ENCODE results near the gene MAP4K4.

MAP4K4 gene

DNA sequence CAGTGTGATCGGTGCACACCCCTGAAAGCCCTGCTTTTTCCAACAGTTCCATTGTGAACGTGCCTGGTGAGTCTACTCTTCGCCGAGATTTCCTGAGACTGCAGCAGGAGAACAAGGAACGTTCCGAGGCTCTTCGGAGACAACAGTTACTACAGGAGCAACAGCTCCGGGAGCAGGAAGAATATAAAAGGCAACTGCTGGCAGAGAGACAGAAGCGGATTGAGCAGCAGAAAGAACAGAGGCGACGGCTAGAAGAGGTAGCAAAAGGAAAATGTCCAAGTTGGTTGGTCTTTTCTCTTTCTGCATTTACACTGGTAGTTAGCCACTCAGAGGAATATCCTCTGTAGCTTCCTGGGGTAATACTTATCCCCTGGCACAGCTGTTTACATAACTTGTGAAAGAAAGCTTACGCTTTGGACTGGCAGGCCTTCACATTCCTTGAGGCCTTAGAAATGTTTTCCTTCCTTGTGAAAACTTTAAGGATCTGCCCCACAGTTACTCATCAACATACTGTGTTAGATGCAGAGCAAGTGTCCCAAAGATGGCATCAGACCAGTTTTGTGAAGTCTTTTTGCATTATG is 146.6 kb downstream of the MAP4K4 start:
- no peak for DNase-seq

DNA sequence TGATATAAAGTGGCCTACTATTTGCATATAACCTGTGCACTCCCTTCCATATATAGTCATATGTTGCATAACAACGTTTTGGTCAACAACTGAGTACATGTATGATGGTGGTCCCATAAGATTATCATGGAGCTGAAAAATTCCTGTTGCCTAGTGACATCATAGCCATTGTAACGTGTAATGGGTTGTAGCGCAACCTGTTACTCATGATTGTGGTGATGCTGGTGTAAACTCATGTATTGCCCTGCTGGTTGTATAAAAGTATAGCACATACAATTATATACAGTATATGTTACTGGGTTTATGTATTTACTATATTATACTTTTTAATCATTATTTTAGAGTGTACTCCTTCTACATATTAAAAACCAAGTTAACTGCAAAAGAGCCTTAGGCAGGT is 149.5 kb downstream of the MAP4K4 start:
- DNase-seq, result no peak

DNA sequence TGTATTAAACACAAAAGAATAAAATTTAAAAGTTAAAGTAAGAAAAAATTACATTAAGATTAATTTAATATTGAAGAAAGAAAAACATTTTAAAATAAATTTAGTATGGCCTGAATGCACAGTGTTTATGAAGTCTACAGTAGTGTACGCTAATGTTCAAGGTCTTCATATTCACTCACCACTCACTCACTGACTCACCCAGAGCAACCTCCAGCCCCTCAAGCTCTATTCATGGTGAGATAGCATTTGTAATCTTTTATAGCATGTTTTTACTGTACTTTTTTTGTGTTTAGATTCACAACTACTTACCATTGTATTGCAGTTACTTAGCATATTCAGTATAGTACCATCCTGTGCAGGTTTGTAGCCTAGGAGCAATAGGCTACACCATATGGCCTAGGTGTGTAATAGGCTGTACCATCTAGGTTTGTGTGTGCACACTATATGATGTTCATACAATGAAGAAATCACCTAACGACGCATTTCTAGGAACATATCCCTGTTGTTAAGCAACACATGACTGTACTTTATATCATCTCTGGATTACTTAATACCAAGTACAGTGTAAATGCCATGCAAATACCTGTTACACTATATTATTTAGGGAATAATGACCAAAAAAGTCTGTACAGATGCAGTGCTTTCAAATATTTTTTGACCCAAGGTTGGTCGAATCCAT is 150.3 kb downstream of the MAP4K4 start:
- no peak for DNase-seq

DNA sequence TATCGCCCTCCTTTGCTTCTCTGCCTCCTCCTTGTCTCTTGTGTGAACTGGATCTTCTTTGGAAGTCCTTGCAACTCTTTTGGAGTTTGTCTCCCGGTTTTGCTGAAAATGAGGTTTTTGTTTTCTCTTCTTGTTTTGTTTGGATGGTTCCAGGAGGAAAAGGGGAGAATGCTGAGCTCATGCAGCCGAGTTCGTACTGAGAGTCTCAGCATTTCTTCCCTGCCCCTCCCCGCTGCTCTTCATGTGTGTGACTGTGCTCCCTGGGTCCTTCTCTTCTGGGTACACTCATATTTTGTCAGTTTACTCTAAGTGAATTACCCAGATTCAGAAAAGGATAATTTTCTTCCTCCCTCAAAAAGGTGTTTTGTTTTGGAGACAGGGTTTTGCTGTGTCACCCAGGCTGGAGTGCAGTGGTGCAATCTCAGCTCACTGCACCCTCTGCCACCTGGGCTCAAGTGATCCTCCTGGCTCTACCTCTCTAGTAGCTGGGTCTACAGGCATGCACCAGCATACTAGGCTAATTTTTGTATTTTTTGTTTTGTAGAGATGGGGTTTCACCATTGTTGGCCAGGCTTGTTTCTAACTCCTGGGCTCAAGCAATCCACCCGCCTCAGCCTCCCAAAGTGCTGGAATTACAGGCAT is 151.4 kb downstream of the MAP4K4 start:
- no peak for DNase-seq

DNA sequence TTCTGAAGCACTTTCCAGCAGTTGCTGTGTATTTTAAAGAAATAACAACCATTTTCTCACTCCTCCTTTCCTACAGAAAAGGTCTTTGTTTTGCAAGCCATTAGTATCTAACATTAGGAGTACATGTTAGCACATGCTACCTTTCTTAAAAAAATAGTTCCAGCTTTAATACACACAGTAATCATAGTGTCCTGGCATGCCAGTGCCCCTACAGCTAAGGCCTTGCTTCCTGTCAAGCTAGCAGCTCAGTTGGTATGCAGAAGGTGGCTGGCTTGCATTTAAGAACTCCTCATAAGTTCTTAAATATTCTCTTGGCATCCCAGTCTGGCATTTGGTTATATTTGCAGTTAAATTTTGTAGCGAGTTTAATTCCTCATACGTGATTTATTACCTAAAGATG is 152.9 kb downstream of the MAP4K4 start:
- DNase-seq, result no peak

DNA sequence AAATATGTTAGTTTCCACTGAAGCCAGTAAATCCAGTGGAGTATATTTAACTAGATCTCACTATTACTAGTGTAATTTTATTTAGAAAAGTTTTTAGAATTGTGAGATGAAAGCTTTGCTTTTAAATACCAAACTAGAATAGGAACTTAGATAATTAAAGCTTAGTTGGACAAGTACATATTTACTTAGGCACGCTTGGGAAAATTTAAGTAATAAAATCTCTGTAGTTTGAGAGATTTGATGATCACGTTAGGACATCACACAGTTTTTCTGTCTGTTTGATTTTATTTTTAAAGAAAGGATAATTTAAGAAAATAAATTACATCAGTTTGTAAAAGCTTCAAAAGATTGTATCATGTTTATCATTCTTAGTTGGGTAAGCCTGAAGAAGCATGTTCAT is 153.5 kb downstream of the MAP4K4 start:
- no peak for DNase-seq

DNA sequence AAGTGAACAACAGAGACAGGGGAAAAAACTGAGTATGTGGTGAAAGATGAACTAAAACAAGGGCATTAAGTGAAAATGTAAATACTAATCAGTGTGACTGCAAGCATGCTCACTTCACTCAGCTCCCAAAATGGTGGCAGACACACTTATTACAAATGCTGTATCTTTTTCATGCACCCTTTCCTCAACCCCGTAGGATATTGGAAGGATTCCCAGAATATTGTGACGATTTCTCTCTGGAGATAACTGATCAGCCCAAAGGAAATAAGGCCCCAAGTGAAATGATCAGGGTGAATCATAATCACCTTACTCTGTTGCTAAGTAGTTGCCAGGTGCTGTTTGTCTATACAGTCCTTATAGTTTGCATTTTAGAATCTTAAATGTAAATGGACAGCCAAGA is 155.3 kb downstream of the MAP4K4 start:
- no peak for DNase-seq

DNA sequence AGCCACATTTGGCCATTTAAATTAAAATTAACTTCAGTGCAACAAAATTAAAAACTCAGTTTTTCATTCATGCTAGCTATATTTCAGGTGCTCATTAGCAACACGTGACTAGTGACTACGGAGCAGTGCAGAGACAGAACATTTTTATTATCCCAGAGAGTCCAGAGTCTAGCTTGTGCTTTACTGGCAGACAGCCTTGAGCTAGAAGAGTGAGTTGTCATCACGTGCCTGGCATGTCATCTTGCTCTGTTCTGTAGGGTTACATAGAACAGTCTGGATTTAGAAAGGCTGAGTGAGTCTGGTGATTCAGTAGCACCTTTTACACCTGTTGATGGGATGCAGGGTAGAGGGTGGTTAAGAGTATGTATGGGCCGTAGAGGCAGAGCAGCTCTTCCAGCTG is 157.4 kb downstream of the MAP4K4 start:
- no peak for DNase-seq

DNA sequence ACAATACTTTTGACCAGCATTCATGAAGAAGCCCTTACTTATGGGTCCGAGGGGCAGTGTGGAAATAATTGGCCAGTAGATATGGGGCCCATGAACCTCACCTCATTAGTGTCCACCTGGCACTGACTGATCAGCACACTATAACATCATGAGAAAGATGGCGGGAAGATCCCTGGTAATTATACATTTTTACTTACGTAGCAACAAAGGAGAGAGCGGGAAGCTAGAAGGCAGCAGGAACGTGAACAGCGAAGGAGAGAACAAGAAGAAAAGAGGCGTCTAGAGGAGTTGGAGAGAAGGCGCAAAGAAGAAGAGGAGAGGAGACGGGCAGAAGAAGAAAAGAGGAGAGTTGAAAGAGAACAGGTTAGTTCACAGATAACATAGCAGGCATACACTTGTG is 158.3 kb downstream of the MAP4K4 start:
- no peak for DNase-seq

DNA sequence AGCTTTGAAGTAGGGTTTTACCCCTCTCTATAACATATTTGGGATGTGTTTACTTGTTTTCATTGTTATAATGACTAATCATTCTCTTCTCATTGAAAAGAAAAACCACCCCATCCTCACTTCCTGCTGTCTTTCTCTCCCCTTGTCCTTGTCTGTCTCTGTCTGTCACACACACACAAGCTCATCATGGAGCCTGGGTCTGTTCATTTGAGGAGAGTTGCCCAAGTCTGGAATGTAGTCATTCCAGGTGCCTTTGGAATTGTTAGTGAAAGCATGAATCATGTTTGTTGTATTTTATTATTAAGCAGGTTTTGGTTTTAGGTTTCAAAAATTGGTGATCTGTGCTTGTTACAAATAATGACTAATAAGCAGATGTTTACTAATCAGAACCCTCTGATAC is 160.7 kb downstream of the MAP4K4 start:
- no peak for DNase-seq

DNA sequence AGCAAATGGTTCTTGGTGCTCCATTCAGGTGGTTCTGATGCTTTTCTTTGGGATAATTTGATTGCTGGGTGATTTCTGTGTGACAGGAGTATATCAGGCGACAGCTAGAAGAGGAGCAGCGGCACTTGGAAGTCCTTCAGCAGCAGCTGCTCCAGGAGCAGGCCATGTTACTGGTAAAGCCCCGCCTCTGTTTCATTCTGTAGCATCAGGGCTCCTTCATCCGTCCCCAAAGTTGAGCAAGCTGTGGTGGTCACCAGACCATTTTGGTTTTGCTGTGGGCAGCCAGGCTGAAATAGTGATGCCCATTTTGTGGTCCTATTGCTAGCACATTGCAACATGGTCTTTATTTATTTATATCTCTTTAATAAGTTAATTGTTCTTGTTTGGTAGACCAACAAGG is 161.4 kb downstream of the MAP4K4 start:
- no peak for DNase-seq

DNA sequence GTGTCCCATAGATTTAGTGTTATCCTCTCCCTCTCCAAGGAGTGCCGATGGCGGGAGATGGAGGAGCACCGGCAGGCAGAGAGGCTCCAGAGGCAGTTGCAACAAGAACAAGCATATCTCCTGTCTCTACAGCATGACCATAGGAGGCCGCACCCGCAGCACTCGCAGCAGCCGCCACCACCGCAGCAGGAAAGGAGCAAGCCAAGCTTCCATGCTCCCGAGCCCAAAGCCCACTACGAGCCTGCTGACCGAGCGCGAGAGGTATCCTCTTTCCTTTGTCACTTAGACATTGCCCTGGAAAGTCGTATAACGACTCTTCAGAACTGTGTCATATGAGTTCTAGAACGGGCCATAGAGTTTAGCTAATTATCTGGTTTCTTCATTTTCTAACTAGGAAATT is 162.1 kb downstream of the MAP4K4 start:
- no peak for DNase-seq

DNA sequence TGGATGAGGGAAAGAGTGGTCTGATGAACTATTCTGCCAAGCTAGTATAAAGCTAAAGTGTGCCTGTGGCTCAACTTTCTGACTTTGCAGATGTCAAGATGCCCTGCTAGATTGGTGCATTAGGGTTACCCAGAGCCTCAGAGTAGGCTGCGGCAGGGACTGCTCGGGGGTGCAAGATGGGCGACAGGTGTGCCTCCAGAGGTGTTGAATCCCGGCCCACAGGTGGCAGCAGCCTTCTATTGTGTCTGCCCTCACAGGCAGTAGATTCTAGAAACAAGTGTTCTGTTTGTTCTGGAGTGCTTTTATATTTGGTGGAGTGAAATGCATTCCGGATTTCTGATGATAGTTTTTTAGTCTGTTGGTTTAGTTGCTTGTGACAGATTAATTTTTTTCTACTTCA is 162.7 kb downstream of the MAP4K4 start:
- no peak for DNase-seq

DNA sequence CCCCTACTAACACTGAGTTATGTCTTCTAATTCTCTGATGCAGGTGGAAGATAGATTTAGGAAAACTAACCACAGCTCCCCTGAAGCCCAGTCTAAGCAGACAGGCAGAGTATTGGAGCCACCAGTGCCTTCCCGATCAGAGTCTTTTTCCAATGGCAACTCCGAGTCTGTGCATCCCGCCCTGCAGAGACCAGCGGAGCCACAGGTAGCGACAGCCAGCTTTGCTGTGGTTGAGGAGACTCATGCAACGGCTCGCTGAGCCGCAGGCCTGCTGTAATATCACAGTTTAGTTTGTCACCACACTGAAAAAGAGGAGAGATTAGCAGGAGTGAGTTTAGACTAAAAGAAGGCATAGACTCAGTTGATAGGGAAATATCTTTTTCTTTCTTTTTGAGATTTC is 163.3 kb downstream of the MAP4K4 start:
- no peak for DNase-seq

DNA sequence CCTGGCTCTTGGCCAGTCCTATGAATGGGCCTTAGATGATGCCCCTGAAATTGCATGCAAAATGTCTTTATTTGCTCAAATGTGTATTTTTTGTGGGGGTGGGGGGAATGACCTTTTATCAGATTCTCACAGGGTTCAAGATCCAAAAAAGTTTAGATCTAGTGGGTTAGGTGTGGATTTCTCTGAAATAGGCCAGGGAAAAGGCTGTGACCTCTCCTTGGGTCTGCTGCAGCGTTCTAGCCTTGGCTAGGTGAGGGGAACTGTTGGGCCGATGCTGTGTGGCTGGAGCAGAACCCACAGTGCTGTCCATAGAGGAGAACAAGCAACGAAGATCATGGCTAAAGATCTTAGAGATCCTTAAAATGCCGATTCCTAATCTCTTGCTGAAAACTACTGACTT is 163.9 kb downstream of the MAP4K4 start:
- no peak for DNase-seq

DNA sequence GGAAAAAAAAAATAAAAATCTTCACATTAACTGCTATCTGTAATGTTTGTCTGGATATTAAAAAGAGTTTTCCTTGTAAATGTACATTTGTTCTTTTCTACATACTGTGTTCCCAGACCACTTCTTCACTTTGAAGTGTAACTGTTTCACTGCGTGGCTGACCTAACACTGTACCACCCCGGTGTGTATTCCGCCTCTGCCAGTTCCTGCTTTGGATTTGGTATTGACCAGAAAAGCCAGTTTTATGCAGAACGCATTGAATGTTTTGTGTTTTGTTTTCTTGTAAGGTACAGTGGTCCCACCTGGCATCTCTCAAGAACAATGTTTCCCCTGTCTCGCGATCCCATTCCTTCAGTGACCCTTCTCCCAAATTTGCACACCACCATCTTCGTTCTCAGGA is 166.0 kb downstream of the MAP4K4 start:
- no peak for DNase-seq

DNA sequence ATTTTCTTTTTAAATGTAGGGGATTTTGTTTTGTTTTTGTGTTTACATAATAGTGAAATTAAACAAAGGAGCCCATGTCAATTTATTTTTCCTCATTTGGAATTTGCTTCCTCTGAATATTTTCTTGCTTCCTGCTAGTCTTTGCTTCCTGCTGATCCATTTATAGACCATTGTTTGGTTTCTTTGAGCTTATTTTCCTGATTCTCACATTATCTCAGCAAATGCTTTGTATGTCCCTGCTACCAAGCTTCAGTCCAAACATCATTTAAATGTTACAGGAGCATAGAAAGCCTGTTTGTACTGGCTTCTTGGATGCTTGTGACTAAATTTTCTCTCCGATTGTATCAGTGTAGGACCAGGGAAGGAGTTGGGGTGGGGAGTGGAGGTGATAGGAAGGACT is 166.9 kb downstream of the MAP4K4 start:
- DNase-seq, result no peak

DNA sequence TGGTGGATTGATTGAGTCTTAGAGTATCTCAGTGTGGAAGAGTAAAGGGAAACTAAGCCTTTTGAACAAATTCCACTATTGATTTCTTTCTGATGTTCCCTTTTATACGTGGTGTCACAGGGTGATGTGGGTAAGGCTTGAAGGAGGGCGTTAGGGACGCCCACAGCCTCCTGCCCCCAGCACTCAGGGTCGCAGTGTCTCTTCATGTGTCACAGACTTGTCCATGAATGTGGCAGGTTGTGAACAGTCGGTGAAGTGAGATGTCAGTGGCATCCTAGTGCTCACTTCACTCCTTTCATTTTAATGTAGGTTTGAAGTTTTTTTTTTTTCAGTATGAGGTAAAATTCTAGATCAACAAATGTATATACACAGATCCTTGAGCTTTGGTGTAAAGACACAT is 171.0 kb downstream of the MAP4K4 start:
- no peak for DNase-seq

DNA sequence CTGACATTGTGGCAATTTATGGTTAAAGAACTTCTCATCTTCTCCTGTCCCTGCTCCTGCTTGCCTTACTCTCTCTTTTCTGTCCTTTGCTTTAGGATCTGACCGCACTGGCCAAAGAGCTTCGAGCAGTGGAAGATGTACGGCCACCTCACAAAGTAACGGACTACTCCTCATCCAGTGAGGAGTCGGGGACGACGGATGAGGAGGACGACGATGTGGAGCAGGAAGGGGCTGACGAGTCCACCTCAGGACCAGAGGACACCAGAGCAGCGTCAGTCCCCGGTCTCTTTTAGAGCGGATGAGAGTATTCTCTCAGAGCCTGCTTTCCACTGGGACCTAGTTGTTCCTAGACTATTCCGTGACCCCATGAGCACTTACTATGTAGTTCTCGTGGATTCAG is 172.0 kb downstream of the MAP4K4 start:
- DNase-seq, result no peak

DNA sequence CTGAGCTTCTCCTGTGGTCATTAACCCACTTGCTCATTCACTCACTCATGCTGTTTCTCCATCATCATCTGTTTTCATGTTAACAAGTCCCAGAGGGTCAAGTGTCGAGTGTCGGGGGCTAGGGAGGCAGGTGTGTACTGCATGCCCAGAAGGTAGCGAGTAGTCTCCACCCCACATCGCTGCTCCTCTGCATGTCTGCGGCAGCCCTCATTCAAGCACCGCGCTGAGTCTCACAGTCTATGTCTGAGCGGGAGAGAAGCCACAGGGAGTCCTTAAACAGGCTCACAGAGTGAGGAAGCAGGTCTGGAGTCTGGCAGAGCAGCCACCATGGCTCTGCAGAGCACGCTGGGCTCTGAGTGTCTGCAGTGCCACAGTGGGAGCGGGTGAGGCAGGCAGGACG is 172.9 kb downstream of the MAP4K4 start:
- no peak for DNase-seq

DNA sequence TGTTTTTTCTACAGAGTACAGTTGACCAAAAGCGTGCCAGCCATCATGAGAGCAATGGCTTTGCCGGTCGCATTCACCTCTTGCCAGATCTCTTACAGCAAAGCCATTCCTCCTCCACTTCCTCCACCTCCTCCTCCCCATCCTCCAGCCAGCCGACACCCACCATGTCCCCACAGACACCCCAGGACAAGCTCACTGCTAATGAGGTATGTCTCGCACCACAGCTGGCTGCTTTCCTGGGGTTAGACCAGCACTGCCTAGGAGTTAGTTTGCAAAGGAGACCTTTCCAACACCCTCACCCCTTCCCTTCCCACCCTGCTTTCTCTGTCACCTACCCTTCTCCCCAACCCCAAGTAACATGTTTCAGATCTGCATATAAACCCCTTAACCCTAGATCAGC is 174.0 kb downstream of the MAP4K4 start:
- no peak for DNase-seq

DNA sequence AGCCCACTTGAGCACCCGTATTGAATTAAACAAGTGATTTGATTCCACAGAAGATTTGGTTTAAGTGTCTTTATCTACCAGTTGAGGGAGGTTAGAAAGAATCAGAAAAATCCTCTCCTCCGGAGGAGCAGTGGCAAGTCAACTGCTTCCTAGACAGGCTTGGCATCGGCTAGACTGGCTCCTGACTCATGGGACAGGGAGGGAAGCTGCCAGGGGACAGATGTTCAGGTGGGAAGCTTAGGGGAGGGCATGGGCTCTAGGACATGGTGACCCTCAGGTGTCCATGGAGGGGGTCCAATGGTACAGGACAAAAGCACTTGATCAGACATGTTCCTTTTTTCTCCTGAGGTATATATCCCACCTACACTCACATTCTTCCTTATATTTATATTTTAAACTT is 175.0 kb downstream of the MAP4K4 start:
- no peak for DNase-seq

DNA sequence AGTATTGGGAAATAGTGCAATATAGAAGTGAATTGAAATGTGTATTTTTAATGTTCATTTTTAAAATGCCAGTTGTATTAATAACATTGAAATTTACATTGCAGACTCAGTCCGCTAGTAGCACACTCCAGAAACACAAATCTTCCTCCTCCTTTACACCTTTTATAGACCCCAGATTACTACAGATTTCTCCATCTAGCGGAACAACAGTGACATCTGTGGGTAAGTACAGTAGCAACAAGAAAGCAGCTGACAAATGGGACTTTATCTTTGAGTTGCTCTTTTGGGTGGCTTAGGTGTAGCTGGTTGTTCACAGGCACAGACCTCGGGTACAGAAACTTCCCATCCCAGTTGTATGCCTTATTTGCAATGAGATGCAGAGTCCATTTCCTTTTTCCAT is 176.0 kb downstream of the MAP4K4 start:
- no peak for DNase-seq

DNA sequence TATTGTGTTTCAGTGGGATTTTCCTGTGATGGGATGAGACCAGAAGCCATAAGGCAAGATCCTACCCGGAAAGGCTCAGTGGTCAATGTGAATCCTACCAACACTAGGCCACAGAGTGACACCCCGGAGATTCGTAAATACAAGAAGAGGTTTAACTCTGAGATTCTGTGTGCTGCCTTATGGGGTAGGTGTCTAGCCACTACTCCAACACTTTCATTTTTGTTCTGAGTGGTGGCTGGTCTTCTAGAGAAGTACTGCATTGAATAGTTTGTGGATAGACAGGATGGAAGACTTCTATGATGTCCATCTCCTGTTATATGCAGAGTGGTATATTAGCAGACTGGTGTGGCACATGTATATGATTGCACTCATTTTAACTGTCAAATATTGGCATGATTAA is 176.6 kb downstream of the MAP4K4 start:
- DNase-seq, result no peak

DNA sequence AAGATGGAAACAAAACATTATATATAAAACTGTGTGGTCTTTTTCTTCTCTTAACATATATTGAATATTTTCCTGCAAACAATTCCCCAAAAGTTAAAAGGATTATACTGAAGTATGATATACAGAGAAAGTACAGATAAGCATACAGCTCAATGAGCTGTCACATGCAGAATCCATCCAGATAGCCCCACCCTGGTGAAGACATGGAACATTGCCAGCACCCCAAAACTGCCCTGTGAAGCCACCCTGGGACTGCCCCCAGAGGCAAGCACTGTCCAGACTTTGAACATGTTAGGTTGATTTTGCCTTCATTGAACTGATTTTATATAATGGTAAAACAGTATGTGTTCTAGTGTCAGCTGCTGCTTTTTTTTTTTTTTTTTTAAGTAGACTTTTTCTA is 182.0 kb downstream of the MAP4K4 start:
- DNase-seq, result no peak
